ENCODE data around the gene ABCG8. TPM values are rescaled to one million over a fixed set of nuclear protein-coding genes. Genes with fewer than 3 reads are reported as not detected.
A peak's percentile ranks its signal among the peaks of the same experiment; 100 is the strongest.

ABCG8 gene
- total RNA-seq, 2 donors from 2014 or later = 0.53 to 0.67 TPM

- intact Hi-C loops (cut with DNase I, micrococcal nuclease) = no loop called here
- ATAC-seq (no peak), DNase-seq (no peak)
Measured at GRCh38 chr2:43824512-43824911, 14.3 kb upstream of the ABCG8 start.

GRCh38 chr2:43824951-43825493, 13.7 kb upstream of the ABCG8 start:
- ATAC-seq = no peak
- no peak for DNase-seq
- intact Hi-C loops (cut with DNase I, micrococcal nuclease) = no loop called here

DNA sequence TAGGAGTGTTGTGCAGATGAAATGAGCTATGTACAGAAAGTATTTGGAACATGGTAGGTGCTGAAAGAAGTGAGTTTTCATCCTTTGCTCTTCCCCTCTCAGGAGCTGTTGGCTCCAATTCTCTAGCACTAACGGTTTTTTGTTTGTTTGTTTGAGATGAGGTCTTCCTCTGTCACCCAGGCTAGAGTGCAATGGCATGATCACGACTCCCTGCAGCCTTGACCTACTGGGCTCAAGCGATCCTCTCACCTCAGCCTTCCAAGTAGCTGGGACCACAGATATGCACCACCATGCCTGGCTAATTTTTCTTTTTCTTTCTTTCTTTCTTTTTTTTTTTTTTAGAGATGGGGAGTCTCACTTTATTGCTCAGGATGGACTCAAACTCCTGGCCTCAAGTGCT, 12.9 kb upstream of the ABCG8 start:
- ATAC-seq (no peak), DNase-seq (no peak)
- intact Hi-C loops (cut with DNase I, micrococcal nuclease) = no loop called here

- intact Hi-C loops (cut with DNase I, micrococcal nuclease) = no loop called here
- no peak for ATAC-seq
- no peak for DNase-seq
Measured at GRCh38 chr2:43826305-43827250, 12.2 kb upstream of the ABCG8 start.

GRCh38 chr2:43831543-43832294, 7.1 kb upstream of the ABCG8 start:
- peak in 1 of 2 donors; percentile 23 for DNase-seq
- ATAC-seq = peak; percentile 78
- intact Hi-C loops (cut with DNase I, micrococcal nuclease) = no loop called here

GRCh38 chr2:43832457-43832856, 6.3 kb upstream of the ABCG8 start:
- intact Hi-C loops (cut with DNase I, micrococcal nuclease) = no loop called here
- DNase-seq (no peak), ATAC-seq (peak; percentile 51)

DNA sequence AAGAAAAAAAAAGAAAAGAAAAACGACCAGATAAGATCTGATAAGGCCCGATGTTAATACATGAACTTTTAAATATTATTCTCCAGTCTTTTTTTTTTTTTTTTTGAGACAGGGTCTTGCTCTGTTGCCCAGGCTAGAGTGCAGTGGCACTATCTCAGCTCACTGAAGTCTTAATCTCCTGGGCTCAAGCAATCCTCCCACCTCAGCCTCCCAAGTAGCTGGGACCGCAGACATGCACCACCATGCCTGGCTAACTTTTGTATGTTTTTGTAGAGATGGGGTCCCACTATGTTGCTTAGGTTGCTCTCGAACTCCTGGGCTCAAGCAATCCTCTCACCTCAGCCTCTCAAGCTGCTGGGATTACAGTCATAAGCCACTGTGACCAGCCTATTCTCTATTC, 1.7 kb upstream of the ABCG8 start:
- DNase-seq (no peak), ATAC-seq (no peak)
- intact Hi-C loops (cut with DNase I, micrococcal nuclease) = no loop called here

GRCh38 chr2:43837831-43838559, 776 bp upstream of the ABCG8 start:
- DNase-seq = no peak
- intact Hi-C loops (cut with DNase I, micrococcal nuclease) = no loop called here
- ATAC-seq = no peak

DNA sequence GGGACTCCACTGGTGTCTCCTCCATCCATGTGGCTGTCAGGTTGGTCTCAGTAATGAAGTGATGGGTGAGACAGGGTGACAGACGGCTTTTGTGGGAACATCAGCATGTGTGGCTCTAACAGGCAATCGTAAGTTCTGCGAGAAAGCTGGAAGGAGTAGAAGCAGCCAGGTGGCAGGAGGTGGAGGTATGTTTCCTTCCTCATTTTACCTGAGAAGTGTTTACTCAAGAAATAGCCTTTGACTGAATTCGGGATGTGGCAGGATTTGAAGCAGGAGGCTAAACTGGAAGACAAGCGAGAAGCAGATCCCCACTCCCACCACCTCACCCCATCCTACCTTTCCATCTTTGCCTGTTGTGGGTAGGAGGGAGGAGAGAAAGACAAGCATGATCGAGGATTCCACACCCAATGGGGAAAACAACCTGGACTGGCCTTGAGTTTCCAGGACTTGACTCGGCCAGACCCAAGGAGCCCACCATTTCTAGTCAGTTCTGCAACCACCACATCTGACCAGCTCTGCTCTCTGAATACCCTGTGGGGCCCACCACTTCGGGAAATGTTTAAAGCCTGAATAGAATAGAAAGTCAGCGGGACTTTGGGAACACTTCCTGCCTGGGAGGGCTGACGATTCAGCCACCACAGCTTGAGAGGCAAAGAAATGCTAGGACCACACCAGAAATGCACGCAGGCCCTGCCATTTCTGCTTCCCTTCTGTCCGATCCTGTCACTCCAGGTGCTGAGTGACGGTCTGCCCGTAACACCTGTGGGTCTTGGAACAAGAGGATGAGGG, 1.2 kb downstream of the ABCG8 start:
- ATAC-seq (no peak), DNase-seq (no peak)
- intact Hi-C loops (cut with DNase I, micrococcal nuclease) = no loop called here

GRCh38 chr2:43840965-43841364, 2.2 kb downstream of the ABCG8 start:
- ATAC-seq (no peak), DNase-seq (no peak)
- intact Hi-C loops (cut with DNase I, micrococcal nuclease) = no loop called here

GRCh38 chr2:43841949-43842865, 3.4 kb downstream of the ABCG8 start:
- DNase-seq (no peak), ATAC-seq (no peak)
- intact Hi-C loops (cut with DNase I, micrococcal nuclease) = no loop called here

GRCh38 chr2:43842866-43843226, 4.1 kb downstream of the ABCG8 start:
- DNase-seq = no peak
- intact Hi-C loops (cut with DNase I, micrococcal nuclease) = no loop called here
- no peak for ATAC-seq

GRCh38 chr2:43845181-43845580, 6.4 kb downstream of the ABCG8 start:
- intact Hi-C loops (cut with DNase I, micrococcal nuclease) = no loop called here
- ATAC-seq = no peak
- no peak for DNase-seq

DNA sequence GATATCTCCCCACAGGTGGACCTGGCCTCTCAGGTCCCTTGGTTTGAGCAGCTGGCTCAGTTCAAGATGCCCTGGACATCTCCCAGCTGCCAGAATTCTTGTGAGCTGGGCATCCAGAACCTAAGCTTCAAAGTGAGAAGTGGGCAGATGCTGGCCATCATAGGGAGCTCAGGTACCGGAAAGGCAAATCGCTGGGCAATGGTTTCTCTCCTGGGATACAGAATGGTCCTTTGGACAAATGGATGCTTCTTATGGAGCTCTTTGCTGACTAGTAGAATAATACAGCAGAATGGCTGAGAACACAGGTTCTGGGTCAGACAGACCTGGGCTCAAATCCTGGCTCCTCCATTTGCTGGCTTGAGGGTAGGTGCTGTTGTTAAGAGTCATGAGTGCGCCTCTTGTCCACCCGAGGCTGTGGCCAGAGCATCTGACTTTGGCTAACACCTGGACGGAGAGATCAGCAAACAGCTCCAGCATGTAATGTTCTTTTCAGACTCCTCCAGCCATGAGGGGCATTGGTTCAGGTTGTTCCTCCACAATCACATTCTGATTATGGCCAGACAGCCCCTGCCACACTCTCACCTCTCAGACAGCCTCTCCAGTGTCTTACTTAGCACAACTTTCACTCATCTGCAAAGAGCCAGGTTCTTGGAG, 7.5 kb downstream of the ABCG8 start:
- ATAC-seq (no peak), DNase-seq (no peak)
- intact Hi-C loops (cut with DNase I, micrococcal nuclease) = no loop called here

DNA sequence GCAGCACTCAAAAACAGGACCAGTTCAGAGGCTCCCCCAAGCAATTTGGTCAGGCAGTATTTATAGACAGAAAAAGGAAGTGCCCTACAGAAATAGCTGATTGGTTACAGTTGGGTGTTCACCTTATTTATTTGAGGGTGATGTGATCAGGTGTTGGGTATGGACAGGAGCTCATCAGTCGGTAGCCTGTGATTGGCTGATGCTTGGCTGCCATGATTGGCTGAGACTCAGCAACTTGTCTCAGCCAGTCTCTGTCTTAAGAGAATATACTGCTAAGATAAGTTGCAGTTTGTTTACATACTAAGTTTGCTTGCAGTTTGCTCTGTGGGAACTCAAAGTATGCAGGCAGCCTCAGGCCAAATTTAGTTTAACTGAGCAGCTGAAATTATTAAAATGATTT, 9.4 kb downstream of the ABCG8 start:
- DNase-seq (no peak), ATAC-seq (peak; percentile 43)
- intact Hi-C loops (cut with DNase I, micrococcal nuclease) = no loop called here

- ATAC-seq = no peak
- intact Hi-C loops (cut with DNase I, micrococcal nuclease) = no loop called here
- no peak for DNase-seq
Measured at GRCh38 chr2:43851011-43851980, 12.5 kb downstream of the ABCG8 start.
